Stimulated activated CD4-positive, alpha-beta T cell treated with anti-CD3 and anti-CD28 coated beads, TNF-alpha, amount 100 ng/mL, for 1 hour (primary cell): ENCODE results near the gene MBD5.
A peak's percentile ranks its signal among the peaks of the same experiment; 100 is the strongest.

ENCODE experiments used
- DNase-seq, 3 donors: peaks; one replicate each; pipeline ENCODE4 v3.0.0-alpha.2; 2020; ENCODE audit warnings: low read depth in 3 of 3, low spot score in 1 of 3

The MBD5 gene

GRCh38 chr2:148108385-148108784, 87.5 kb downstream of the MBD5 start:
- DNase-seq, result no peak

DNA sequence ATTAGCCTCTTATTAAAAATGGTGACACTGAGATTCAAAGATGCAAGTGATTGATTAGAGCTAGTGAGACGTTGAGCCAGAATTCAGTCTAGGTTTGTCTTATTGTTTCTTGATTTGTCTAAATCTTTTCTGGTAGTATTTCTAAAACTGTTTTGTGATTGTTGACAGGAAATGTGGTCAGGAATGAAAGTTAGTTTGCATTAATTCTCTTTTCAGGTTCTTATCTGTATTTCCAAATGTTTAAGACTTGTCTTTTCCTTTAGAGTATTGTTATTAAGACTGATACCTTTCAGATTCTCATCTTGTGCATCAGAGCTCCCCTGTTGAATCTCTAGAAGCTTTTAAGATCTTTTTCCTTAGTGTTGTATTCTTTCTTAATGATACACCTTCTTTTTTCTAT, 89.3 kb downstream of the MBD5 start:
- no peak for DNase-seq

DNA sequence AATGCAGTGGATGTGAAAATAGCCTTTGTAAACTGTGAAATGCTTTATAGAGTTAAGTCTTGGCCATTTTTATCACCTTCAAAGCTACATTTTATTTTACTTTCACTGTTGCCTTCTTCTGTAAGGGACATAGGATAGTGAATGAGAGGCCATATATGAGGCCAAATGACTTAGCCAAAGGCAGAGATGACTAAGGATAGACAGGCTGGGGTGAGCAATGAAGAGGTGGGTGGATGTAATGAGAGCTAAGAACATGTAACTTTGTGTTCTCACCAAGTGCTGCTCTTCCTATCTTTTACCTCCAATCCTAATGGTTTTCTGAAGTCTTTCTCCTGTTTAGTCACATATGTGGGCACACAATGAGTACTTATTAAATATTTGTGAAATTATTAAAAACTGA, 101.9 kb downstream of the MBD5 start:
- no peak for DNase-seq

DNA sequence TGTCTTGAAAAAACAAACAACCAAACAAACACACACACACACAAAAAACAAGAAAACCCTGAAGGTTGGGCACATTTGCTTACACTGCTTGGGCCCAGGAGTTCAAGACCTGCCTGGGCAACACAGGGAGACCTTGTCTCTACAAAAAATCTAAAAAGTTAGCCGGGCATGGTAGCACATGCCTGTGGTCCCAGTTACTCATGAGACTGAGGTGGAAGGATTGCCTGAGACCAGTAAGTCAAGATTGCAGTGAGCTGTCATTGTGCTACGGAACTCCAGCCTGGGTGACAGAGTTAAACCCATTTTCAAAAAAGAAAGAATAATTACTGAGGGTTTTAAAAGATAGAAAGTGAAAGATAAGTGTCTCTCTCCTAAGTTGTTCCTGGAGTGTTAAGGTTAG, 103.4 kb downstream of the MBD5 start:
- no peak for DNase-seq

DNA sequence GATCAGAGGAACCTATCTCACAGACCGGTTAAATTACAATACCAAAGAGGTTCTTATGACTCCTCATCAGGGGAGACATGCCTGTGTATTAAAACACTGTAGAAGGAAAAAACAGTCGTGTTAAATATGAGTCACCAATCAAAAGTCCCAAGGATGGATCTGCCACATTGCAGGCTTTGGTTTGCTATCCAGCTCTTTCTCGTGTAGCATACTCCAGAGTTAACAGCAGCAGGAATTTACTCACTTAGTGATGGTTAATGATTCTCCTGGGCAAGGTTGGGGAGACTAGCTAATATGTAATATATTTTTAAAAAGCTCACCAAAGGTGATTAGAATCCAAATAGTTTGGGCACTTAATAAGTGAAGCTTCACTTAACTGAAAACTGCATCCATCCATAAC, 109.7 kb downstream of the MBD5 start:
- no peak for DNase-seq

- DNase-seq, result no peak
Observed at GRCh38 chr2:148132412-148132811, 111.5 kb downstream of the MBD5 start.

- DNase-seq, result no peak
Observed at GRCh38 chr2:148135705-148136104, 114.8 kb downstream of the MBD5 start.

- DNase-seq, result no peak
Observed at GRCh38 chr2:148136441-148136840, 115.5 kb downstream of the MBD5 start.

- DNase-seq, result no peak
Observed at GRCh38 chr2:148161909-148162435, 141.1 kb downstream of the MBD5 start.

GRCh38 chr2:148162871-148163270, 142.0 kb downstream of the MBD5 start:
- DNase-seq, result no peak

GRCh38 chr2:148165975-148166374, 145.1 kb downstream of the MBD5 start:
- DNase-seq, result no peak

DNA sequence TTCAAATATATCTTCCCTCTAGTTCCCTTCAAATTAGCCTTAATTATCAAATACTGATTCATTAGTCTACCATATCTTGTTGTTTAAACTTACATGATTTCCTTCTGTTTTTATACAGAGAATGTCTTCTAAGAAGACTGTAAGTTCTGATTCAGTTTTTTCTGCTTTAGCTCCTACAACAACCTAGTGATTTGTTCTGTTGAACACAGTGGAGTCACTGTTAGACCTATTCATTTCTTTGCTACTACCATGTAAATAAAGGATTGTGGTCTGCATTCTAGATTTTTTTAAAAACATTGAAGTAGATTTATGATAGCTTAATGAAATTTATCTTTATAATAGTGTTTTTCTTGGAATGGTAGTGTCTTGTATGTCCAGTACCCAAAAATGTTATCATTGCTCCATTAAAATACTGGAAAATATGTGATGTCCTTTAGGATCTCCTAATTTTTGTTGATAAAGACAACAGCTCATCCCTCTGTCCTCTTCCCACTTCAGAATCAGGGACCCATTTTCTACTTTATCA, 146.4 kb downstream of the MBD5 start:
- DNase-seq, result no peak

DNA sequence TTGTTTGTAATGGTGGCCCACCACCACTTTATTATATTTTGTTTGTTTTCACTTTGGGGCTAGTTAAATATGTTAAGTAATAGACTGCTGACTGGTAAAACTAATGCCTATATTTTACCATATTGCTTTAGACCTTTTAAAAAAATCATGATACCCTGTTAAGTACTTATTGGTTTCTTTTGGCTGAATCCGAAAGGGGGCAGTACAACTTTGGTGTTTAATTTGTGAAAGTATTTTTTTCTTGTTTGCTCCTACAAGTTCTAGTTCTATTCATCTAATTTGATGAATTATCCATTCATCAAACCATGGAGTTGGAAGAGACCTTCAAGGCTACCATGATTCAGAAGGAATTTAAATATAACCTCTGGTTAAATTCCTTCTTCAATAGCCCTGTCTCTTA, 147.0 kb downstream of the MBD5 start:
- no peak for DNase-seq

- DNase-seq, result no peak
Observed at GRCh38 chr2:148172131-148172753, 151.4 kb downstream of the MBD5 start.

- no peak for DNase-seq
Observed at GRCh38 chr2:148173168-148173567, 152.3 kb downstream of the MBD5 start.

DNA sequence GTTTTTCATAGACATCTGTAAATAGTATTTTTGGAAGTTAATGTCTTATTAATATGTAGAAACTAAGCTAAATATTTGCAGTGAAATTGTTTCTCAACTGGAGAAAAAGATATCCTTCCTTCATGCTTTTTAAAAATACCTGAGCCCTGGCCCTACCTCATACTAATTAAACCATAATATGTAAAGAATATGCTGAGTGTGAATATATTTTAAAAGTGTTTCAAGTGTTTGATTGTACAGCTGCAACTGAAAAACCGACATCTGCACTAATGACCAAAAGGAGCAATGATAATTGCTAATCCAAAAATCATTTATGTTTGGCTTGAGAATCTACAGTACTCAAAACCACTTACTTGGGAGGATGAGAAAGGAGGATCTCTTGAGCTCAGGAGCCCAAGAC, 156.7 kb downstream of the MBD5 start:
- DNase-seq, result no peak

DNA sequence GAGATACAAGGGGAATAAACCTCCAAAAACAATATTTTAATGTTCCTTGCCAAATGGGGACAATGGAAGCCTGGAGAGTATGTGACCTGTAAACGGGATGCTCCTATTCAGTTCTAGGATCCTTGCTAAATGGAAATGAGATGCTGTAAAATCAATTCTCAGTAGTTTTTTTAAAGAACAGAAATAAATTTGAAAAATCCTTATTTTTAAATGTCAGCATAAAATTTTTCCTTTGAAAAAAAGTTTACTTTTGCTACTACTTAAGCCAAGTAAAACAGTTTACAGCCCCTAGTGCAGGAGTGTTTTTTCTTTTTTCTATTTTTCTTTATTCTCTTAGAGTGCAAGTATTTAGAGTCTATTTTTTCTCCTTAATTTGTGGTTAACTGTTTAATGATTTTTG, 158.8 kb downstream of the MBD5 start:
- no peak for DNase-seq

GRCh38 chr2:148184976-148185375, 164.1 kb downstream of the MBD5 start:
- DNase-seq, result no peak

- no peak for DNase-seq
Observed at GRCh38 chr2:148194882-148195281, 174.0 kb downstream of the MBD5 start.

GRCh38 chr2:148201075-148202004, 180.4 kb downstream of the MBD5 start:
- peak in 1 of 3 donors; percentile 5 for DNase-seq

GRCh38 chr2:148202237-148202636, 181.3 kb downstream of the MBD5 start:
- DNase-seq, result no peak

- no peak for DNase-seq
Observed at GRCh38 chr2:148207111-148207510, 186.2 kb downstream of the MBD5 start.
